ENCODE measurements around the gene CRIP3.

GRCh38 chr6:43298565-43299337, 9.9 kb downstream of the CRIP3 start:
- no peak for TF ChIP-seq JUND (IDR thresholded peaks at IDR 0.05)
- TF ChIP-seq, protein P1, sequence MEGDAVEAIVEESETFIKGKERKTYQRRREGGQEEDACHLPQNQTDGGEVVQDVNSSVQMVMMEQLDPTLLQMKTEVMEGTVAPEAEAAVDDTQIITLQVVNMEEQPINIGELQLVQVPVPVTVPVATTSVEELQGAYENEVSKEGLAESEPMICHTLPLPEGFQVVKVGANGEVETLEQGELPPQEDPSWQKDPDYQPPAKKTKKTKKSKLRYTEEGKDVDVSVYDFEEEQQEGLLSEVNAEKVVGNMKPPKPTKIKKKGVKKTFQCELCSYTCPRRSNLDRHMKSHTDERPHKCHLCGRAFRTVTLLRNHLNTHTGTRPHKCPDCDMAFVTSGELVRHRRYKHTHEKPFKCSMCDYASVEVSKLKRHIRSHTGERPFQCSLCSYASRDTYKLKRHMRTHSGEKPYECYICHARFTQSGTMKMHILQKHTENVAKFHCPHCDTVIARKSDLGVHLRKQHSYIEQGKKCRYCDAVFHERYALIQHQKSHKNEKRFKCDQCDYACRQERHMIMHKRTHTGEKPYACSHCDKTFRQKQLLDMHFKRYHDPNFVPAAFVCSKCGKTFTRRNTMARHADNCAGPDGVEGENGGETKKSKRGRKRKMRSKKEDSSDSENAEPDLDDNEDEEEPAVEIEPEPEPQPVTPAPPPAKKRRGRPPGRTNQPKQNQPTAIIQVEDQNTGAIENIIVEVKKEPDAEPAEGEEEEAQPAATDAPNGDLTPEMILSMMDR (IDR thresholded peaks at IDR 0.05; ENCODE audit: low read depth, low read length, missing input control), result no peak
- TF ChIP-seq MAX (IDR thresholded peaks at IDR 0.05), result no peak
- TF ChIP-seq, protein P2, sequence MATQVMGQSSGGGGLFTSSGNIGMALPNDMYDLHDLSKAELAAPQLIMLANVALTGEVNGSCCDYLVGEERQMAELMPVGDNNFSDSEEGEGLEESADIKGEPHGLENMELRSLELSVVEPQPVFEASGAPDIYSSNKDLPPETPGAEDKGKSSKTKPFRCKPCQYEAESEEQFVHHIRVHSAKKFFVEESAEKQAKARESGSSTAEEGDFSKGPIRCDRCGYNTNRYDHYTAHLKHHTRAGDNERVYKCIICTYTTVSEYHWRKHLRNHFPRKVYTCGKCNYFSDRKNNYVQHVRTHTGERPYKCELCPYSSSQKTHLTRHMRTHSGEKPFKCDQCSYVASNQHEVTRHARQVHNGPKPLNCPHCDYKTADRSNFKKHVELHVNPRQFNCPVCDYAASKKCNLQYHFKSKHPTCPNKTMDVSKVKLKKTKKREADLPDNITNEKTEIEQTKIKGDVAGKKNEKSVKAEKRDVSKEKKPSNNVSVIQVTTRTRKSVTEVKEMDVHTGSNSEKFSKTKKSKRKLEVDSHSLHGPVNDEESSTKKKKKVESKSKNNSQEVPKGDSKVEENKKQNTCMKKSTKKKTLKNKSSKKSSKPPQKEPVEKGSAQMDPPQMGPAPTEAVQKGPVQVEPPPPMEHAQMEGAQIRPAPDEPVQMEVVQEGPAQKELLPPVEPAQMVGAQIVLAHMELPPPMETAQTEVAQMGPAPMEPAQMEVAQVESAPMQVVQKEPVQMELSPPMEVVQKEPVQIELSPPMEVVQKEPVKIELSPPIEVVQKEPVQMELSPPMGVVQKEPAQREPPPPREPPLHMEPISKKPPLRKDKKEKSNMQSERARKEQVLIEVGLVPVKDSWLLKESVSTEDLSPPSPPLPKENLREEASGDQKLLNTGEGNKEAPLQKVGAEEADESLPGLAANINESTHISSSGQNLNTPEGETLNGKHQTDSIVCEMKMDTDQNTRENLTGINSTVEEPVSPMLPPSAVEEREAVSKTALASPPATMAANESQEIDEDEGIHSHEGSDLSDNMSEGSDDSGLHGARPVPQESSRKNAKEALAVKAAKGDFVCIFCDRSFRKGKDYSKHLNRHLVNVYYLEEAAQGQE (IDR thresholded peaks at IDR 0.05), result no peak
- TF ChIP-seq ATF3 (IDR thresholded peaks at IDR 0.05), result no peak
- no peak for TF ChIP-seq TAF1 (conservative IDR thresholded peaks at IDR 0.05)
- no peak for TF ChIP-seq YY1 (IDR thresholded peaks at IDR 0.05)
- no peak for TF ChIP-seq FOXA1 (IDR thresholded peaks at IDR 0.05)
- no peak for TF ChIP-seq SP1 (IDR thresholded peaks at IDR 0.05)
- TF ChIP-seq FOXA2 (IDR thresholded peaks at IDR 0.05), result no peak
- no peak for TF ChIP-seq EGR1 (IDR thresholded peaks at IDR 0.05; ENCODE audit: low read depth in 2 of 2)
- no peak for TF ChIP-seq GABPA (IDR thresholded peaks at IDR 0.05 in 1 of 2, conservative IDR thresholded peaks at IDR 0.05 in 1 of 2)
